ENCODE measurements around the gene ANKRD34A.

The ANKRD34A gene

DNA sequence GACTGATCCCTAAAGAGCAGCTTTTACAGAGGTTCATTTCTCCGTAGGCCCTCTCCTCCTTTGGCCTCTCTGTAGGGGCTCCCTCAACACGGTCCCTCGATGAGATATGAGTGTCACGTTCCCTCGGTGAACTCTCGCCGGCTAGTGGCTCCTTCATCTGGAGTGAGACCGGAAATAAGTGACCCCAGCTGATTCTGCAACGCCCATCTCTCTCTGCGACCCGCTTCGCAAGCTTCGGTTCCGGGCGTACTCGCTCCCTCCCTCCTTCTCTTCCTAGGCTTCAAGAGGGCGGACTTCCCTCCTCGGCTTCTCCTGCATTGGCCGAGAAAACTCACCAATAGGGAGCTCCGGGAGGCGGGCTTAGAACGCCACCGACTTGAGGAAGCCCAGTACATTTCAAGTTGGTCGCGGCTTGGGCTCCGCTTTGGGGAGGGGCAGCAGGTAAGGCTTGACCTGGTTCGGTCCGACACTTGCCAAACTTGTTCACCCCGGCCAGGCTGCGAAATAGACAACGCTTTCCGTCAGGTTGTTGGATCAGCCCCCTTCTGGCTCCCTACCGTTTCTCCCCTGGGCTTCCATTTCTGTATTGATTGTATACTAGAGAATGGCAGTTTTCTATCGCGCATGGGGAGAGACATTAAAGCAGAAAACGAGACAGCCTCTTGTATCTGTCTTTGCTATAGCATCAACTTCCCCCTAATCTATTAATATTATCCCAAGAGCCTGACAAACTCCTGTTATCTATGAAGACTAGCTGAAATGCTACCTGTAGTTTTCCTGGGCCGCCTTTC, at the start of gene ANKRD34A, which contains the start of gene POLR3GL:
ANKRD34A (minus strand) TSS at position 248 of the 791 bp plus-strand sequence. CDS start 2,816 bp downstream, outside the sequence.
POLR3GL (plus strand) TSS at position 363 of the 791 bp plus-strand sequence. CDS start 10,176 bp downstream, outside the sequence.
- peak; percentile 71 for DNase-seq (ENCODE audit: low read depth)
- H3K4me3 ChIP-seq (ENCODE audit: low read depth, low read length), result peak within 1 kb of the TSS; percentile 74

DNA sequence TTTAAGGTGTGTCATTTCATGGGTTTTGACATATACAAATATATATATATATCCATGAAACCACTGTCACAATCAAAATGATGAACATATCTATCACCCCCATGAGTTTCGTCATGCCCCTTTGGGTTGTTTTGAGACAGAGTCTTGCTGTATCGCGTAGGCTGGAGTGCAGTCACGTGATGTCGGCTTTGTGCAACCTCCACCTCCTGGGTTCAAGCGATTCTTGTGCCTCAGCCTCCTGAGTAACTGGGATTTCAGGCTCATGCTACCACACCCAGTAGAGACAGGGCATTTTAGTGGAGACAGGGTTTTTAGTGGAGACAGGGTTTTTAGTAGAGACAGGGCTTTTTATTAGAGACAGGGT, 49.2 kb upstream of the ANKRD34A start:
- no peak for DNase-seq (ENCODE audit: low read depth)
- H3K4me3 ChIP-seq (ENCODE audit: low read depth, low read length), result no peak overlapping the region

DNA sequence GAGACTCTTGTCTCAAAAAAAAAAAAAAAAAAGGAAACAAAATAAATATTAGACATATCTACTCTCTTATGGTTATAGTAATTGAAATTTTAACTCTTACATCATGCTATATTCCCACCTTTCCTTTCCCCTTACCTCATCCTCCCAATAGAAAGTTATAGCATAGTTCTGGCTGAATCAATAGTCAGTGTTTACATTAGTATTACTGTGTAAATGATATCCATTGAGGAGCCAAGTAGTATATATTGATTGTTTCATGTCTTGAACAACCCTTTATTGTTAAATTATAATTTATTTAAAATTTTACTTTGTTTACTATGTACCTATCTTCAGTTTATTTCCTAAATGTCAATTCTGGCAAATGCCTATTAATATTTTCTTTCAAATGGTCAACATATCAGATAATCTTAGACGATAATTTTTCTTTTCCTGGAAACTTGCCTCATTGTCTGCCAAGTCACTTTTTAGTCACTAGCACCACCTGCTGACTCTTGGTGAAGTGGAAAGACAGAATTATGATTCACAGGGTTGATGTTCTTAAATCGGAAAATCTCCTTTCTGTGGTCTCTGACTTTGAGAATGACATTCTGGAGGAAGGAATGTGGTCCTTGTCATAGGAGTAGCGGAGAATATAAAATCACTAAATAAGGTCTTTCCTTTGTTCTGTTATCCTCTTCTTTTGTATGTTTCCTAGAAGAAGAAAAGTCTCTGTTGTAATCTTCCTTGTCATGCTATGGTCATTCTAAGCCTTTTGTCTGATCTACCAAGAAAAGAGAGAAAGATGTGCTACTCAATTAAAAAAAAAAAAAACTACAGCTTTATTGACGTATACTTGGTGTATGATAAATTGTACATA, 48.6 kb upstream of the ANKRD34A start:
- no peak for DNase-seq (ENCODE audit: low read depth)
- no peak overlapping the region for H3K4me3 ChIP-seq (ENCODE audit: low read depth, low read length)

DNA sequence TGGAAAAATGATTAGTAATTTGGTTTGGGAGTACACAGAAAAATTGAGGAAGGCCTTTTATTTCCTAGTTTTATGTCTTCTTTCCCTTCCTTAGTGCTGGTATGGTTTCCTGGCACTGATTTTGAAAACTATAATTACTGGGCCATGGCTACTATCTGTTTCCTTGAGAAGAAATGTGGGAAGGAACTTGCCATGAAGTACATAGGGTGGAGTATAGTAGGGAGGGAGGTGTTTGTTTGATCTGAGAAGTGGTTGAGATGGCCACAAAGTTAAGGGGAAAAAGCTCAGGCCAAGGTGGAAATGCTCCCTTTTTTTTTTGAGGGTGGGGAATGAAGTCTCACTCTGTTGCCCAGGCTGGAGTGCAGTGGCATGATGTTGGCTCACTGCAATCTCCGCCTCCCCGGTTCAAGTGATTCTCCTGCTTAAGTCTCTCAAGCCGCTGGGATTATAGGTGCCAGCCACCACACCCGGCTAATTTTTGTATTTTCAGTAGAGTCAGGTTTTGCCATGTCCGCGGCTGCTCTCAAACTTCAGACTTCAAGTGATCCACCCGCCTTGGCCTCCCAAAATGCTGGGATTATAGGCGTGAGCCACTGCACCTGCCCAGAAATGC, 45.9 kb upstream of the ANKRD34A start:
- no peak for DNase-seq (ENCODE audit: low read depth)
- no peak overlapping the region for H3K4me3 ChIP-seq (ENCODE audit: low read depth, low read length)

DNA sequence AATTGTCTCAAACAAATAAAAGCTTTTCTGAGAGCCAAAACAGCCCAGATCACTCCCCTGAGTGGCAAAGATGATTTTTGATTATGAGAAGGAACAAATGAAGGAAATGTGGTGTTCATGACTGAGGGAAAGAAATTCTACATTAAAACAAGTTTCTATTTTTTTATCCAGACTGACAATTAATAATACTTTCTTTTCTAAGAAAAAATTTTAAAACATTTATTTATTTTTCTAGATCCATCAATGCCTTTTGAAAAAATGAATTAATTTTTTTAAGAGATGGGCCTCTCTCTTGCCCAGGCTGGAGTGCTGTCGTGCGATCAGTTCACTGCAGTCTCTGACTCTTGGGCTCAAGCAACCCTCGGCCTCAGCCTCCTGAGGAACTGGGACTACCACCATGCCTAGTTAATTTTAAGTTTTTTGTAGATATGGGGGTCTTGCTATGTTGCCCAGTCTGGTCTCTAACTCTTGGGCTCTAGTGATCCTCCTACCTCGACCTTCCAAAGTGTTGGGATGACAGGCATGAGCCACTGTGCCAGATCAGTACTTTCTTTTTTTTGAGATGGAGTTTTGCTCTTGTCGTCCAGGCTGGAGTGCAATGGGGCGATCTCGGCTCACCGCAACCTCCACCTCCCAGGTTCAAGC, 43.2 kb upstream of the ANKRD34A start:
- DNase-seq (ENCODE audit: low read depth), result no peak
- no peak overlapping the region for H3K4me3 ChIP-seq (ENCODE audit: low read depth, low read length)

DNA sequence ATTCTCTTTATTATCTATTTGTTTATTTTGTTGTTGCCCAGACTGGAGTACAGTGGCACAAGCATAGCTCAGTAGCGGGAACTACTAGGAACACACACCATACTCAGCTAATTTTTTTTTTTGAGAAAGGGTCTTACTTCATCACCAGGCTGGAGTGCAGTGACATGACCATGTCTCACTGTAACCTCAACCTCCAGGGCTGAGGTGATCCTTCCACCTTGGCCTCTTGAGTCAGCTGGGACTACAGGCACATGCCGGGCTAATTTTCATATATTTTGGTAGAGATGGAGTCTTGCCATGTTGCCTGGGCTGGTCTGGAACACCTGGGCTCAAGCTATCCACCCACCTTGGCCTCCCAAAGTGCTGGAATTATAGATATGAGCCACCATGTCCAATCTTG, 37.3 kb upstream of the ANKRD34A start:
- DNase-seq (ENCODE audit: low read depth), result no peak
- no peak overlapping the region for H3K4me3 ChIP-seq (ENCODE audit: low read depth, low read length)

DNA sequence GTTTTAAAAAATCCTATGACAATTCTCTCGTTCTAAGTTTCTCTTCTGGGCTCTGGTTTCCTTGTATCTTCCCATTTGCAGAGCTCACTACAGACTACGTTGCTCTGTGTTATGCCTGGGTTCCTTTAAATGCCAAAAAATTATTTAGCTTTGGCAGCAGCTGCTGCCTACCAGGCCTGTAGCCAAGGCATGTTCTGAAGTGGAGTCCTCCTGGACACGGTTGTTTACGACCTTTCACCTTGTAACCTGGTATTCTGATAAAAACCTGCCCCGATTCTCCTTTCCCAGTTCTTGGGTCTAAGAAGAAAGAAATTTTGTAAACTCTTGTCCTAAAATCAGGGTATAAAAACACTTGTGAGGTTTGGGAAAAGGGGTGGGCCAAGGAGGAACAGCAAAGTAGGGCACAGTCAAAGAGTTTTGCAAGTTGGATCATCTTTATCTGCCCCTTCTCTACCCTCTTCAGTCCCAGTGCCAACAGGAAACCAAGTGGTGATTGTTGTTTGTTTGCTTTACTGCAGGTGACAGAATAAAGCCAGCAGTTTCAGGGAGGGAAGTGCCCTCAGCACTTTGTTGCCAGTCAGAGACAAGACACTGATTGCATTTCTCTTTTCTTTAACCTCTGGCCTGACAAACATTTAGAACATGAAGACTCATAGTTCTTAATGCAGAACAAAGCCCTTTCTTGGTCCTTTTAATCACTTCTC, 35.1 kb upstream of the ANKRD34A start:
- no peak overlapping the region for H3K4me3 ChIP-seq (ENCODE audit: low read depth, low read length)
- no peak for DNase-seq (ENCODE audit: low read depth)

DNA sequence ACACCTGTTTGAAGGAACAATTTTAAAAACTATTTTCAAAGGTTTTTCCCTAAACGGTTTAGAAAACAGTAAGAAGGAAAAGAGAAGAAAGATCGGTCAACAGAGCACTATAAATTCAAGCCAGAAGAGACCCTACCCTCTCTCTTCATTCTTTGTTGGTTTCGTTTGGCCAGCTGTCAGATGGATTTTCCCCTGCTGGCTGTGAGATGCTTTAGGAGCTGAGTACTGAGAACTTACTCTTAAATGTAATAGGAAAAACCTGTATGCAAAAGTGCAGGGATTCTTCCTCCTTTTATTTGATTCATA, 33.3 kb upstream of the ANKRD34A start:
- DNase-seq (ENCODE audit: low read depth), result no peak

DNA sequence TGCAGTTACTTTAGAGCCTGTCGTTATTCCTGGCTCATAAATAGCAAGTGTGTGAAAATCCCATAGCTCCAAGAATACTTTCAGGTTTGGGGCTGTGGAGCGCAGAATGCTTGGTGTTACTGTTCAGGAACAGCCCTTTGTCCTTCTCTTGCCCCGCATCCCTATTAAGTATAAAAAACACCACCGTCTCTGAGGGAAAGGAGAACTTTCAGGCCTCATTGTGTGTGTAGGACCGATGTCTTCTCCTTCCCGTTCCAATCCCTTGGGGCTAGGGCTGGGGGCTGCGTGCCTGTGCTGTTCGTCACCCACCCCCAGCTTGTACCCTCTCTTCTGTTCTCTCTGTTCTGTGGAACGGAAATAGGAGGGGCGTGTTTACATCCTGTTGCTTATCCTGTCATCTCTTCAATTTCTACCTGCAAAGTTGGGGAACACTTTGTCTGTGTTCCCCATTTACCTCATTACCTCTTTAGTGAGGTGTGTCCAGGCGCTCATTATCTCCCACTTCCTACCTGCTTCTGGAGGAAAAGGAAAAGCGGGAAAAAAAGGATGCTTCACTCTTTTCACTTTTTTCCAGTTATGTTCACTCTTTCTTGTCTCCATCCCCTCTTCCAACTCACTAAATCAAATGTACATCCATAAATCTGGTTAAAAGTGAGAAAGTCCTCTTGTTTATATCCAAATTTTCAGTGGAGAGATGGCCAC, 32.8 kb upstream of the ANKRD34A start:
- peak; percentile 53 for DNase-seq (ENCODE audit: low read depth)
- peak overlapping the region; percentile 84 for H3K4me3 ChIP-seq (ENCODE audit: low read depth, low read length)

More for the DNA sequence above, 33.3 kb upstream of the ANKRD34A start:
- peak overlapping the region; percentile 84 for H3K4me3 ChIP-seq (ENCODE audit: low read depth, low read length)

DNA sequence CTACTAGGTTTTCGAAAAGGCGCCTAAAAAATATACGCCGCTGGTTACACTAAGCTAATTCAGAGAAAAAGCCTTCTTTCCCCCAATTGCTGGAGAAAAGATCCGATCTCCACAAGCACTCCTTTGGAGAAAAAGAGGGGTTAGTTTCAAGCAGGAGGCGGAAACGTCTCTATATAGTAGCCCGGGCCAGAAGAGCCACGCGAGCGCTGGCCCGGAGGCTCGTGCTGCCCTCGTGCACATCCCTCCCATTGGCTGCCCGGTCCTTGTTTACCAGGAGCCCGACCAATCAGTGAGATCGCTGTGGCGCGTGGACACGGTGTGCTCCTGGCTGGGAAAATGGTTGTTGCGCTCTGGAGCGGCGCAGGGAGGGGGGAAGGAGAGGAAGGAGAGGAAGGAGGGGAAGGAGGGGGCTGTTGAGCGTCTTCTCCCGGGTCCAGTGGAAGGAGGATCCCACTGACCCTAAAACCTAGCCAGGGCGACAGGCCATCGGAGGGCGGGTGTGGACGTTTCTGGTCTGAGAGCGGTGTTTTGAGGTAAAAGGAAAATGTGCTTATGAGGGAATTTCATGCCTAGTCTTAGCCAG, 32.1 kb upstream of the ANKRD34A start, which contains the start of gene TXNIP:
TXNIP (minus strand) TSS at position 147 of the 583 bp plus-strand sequence. CDS start 313 bp downstream, outside the sequence.
- peak within 1 kb of the TSS; percentile 84 for H3K4me3 ChIP-seq (ENCODE audit: low read depth, low read length)
- peak; percentile 98 for DNase-seq (ENCODE audit: low read depth)

DNA sequence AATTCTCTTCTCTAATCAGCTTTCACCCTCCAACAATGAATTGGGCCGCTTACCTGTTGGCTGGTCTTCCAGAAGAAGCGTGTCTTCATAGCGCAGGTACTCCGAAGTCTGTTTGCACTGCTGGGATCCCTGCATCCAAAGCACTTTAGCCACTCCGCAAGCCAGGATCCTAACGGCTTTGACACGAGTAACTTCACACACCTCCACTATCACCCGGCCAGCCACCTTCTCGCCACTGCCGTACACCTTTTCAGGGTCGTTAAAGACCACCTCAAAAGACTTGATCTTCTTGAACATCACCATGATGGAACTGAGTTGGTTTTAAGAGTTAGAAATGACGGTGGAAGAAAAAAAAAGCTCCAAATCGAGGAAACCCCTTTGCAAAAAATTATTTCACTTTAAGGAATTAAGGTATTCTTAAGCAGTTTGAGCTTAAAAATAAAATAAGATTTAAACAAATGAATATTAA, 31.6 kb upstream of the ANKRD34A start:
- H3K4me3 ChIP-seq (ENCODE audit: low read depth, low read length), result peak overlapping the region; percentile 84
- no peak for DNase-seq (ENCODE audit: low read depth)

DNA sequence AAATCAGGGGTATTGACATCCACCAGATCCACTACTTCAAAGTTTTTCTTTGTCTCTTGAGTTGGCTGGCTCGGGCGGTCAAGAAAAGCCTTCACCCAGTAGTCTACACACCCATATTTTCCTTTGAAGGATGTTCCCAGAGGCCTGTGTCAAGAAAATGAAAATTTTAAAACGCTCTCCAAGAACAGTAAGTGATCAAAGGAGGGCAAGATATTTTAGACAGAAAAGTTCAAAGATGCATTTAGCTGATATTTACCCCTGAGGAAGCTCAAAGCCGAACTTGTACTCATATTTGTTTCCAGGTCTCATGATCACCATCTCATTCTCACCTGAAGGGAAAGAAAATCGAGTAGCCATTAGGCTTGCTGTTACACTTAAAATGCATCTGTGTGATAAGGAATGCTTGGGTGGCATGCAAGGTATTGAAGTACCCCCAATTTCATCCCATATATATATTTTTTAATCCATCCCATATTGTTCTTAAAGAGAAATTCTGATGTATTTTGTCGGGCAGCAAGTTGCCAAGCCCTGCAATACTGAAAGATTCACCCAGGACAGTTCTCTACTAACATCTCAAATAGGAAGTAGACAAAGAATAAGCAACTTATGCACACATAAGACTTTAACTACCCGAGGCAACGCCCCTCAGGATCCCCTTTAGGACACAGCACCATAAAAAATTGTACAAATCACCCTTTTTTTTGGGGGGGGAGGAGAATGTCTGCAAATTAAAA, 30.9 kb upstream of the ANKRD34A start:
- H3K4me3 ChIP-seq (ENCODE audit: low read depth, low read length), result peak overlapping the region; percentile 84
- DNase-seq (ENCODE audit: low read depth), result no peak

DNA sequence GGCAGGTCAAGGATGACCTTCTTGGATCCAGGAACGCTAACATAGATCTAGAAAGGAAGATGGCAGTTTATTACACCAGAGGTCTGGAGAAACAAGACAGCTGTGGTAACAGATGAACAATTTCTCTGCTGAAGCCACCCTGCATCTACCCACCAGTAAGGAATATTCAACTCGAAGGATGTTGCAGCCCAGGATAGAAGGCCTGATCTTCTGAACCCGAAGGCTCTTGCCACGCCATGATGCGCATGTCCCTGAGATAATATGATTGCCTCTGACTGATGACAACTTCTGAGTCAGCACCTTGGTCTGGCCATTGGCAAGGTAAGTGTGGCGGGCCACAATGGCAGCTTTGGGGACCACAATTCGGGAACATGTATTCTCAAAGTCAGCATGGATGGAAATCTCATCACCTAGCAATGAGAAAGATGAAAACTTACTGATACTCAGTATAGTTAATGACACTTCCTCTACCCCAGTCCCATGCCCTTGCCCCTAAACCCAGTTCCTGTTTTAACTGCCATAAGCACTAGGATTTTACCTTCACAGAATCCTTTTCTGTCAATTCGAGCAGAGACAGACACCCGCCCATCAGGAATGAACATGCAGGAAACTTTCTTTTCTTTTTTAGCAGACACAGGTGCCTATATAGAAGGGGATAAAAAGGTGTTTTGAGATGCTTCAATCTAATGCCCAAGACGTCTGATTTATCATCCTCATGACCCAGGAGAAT, 30.2 kb upstream of the ANKRD34A start:
- DNase-seq (ENCODE audit: low read depth), result no peak
- peak overlapping the region; percentile 84 for H3K4me3 ChIP-seq (ENCODE audit: low read depth, low read length)

DNA sequence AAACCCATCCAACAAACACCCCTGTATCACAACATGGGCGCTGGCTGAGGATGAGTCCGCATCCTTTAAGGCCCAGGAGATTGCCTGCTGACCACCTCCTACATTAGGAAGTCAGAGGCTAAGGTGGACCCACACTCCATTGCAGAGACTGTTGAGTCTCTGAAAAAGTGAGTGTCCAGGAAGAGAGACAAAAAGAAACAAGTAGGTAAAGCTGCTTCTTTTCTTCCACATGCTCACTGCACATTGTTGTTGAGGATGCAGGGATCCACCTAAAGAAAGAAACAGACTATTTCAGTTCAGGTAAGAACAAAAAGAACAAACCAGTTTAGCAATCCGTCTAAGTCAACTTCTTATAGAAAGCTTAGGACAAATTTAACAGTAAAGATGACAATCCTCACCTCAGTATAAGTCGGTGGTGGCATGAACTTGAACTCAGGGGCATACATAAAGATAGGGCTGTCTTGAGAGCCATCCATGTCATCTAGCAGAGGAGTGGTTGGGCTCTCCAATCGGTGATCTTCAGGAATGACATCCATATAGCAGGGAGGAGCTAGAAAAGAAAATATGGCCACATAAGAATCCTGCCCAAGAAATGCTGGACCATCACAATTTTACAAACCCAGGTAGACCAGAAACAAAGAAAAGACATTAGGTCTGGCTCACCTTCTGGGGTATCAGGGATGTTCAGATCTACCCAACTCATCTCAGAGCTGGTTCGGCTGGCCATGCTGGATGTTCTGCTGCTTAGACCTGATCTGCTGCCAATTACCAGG, 29.4 kb upstream of the ANKRD34A start:
- DNase-seq (ENCODE audit: low read depth), result no peak
- H3K4me3 ChIP-seq (ENCODE audit: low read depth, low read length), result peak overlapping the region; percentile 84

DNA sequence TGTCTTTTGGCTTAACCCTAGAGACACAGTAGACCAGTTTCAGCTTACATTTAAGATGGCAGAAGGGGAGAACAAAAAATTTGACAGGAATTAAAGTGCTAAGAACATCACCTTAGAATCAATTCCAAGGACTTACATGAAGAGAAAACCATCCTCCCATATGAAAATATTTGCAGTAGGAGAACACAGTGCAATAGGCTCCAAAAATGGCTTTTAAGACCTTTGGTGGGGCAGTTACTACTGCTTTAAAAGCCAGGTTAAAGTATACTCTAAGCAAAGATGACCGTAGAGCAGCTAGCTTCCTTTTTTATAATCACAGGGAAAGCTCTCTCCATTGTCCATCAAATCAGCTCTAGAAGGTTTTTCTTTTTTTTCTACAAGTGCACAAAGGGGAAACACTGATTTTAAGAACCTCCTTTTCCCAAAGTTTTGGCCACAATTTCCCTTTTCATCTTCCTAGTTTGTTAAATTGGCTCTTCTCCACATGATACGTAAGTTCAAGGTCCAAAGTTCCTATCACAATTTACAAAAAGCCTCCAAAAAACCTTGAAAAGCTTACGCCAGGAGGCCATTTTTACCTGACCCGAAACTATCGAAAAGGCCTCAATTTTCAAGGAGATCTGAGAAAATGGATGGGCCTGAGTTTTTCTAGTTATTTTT, 28.7 kb upstream of the ANKRD34A start:
- no peak for DNase-seq (ENCODE audit: low read depth)
- peak overlapping the region; percentile 84 for H3K4me3 ChIP-seq (ENCODE audit: low read depth, low read length)
